ENCODE results near the gene SPO11.

Gene SPO11

GRCh38 chr20:57310821-57311514 is 18.6 kb upstream of the SPO11 start:
- no peak overlapping the region for H3K27ac ChIP-seq
- TF ChIP-seq, protein P1, sequence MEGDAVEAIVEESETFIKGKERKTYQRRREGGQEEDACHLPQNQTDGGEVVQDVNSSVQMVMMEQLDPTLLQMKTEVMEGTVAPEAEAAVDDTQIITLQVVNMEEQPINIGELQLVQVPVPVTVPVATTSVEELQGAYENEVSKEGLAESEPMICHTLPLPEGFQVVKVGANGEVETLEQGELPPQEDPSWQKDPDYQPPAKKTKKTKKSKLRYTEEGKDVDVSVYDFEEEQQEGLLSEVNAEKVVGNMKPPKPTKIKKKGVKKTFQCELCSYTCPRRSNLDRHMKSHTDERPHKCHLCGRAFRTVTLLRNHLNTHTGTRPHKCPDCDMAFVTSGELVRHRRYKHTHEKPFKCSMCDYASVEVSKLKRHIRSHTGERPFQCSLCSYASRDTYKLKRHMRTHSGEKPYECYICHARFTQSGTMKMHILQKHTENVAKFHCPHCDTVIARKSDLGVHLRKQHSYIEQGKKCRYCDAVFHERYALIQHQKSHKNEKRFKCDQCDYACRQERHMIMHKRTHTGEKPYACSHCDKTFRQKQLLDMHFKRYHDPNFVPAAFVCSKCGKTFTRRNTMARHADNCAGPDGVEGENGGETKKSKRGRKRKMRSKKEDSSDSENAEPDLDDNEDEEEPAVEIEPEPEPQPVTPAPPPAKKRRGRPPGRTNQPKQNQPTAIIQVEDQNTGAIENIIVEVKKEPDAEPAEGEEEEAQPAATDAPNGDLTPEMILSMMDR (IDR thresholded peaks at IDR 0.05) = no peak
- TF ChIP-seq ZFX (IDR thresholded peaks at IDR 0.05; ENCODE audit: borderline replicate concordance) = no peak

GRCh38 chr20:57312138-57312537 is 17.5 kb upstream of the SPO11 start:
- no peak overlapping the region for H3K27ac ChIP-seq
- TF ChIP-seq, protein P1 (IDR thresholded peaks at IDR 0.05) = no peak
- TF ChIP-seq ZFX (IDR thresholded peaks at IDR 0.05; ENCODE audit: borderline replicate concordance) = no peak

GRCh38 chr20:57313230-57313629 is 16.4 kb upstream of the SPO11 start:
- no peak for TF ChIP-seq ZFX (IDR thresholded peaks at IDR 0.05; ENCODE audit: borderline replicate concordance)
- TF ChIP-seq, protein P1 (IDR thresholded peaks at IDR 0.05) = no peak
- no peak overlapping the region for H3K27ac ChIP-seq

GRCh38 chr20:57313951-57314350 is 15.7 kb upstream of the SPO11 start:
- H3K27ac ChIP-seq = no peak overlapping the region
- TF ChIP-seq, protein P1 (IDR thresholded peaks at IDR 0.05) = no peak
- no peak for TF ChIP-seq ZFX (IDR thresholded peaks at IDR 0.05; ENCODE audit: borderline replicate concordance)

DNA sequence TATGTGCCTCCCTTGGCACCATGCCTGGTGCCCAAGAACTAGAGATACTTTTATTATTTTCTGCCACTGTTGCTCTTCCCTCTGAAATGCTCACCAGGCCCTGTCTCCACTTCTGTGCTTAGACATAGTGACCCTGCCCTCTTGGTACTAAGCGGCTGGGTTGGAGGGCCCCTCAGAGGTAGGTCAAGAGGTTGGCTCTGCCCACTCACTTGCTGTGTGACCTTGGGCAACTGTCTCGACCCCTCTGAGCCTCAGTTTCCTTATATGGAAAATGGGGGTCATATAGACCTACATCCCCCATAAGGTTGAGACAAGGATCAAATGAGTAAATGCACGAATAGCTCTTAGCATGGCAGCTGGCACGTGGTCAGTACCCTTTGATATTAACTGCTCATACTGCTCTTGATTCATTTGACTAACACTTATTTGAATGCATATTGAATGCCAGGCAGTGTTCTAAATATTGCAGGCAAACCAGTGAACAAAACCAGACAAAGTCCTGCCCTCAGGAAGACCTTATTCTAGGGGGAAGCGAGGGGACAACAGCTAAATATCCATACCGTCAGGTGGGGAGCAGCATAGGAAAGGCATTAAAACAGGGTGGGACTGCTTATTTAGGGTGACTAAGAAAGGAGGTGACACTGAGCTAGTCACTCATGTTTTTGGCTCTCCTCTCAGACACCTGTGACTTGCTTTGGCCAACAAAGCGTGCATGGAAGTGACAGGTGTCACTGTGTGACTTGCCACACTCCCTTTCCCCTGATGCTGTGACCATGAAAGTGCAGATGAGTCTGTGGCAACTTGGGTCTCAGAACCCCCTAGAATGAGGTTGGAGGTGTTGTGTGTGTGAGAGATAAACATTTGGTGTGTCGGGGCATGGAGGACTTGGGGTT is 14.3 kb upstream of the SPO11 start:
- H3K27ac ChIP-seq = no peak overlapping the region
- TF ChIP-seq ZFX (IDR thresholded peaks at IDR 0.05; ENCODE audit: borderline replicate concordance) = no peak
- TF ChIP-seq, protein P1 (IDR thresholded peaks at IDR 0.05) = no peak

DNA sequence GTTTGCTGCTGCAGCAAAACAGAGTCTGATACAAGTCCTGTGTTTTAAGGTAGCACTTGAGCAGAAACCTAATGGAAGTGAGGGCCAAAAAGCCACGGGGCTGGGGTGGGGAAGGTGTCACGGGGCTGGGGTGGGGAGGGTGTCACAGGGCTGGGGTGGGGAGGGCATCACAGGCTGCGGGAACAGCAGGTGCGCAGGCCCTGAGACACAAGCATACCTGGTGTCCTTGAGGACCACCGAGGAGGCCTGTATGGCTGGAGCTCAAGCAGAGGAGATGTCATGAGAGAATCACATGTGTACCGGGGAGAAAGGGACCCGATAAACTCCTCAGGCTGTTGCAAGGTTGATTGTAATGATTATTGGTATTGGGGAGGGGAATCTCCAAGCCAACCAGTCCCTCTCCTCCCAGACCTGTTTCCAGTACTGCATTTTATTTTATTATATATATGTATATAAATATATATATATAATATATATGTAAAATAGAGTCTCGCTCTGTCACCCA is 13.6 kb upstream of the SPO11 start:
- no peak overlapping the region for H3K27ac ChIP-seq
- TF ChIP-seq ZFX (IDR thresholded peaks at IDR 0.05; ENCODE audit: borderline replicate concordance) = no peak
- TF ChIP-seq, protein P1 (IDR thresholded peaks at IDR 0.05) = no peak

Measured in 22Rv1 (cell line).